Adipocyte (in vitro differentiated cells): Measurements from ENCODE around the gene CHRM2.

Experiments used
- DNase-seq: peaks from one replicate; pipeline ENCODE4 v3.0.0-alpha.2; 2015; ENCODE audit warnings: low read depth
- H3K27me3 ChIP-seq: replicated peaks from 2 replicates; pipeline ENCODE4 v1.7.0; 2013; ENCODE audit warnings: mild to moderate bottlenecking, low read length, moderate library complexity; ENCODE audit not compliant: control insufficient read depth, insufficient read depth
- H3K36me3 ChIP-seq: 2 replicates; pipeline ENCODE4 v1.7.0; 2013; ENCODE audit warnings: low read length, mild to moderate bottlenecking, moderate library complexity; ENCODE audit not compliant: control insufficient read depth, insufficient read depth, severe bottlenecking
- H3K4me1 ChIP-seq: 2 replicates; pipeline ENCODE4 v1.7.0; 2013; ENCODE audit warnings: mild to moderate bottlenecking, low read length, moderate library complexity; ENCODE audit not compliant: control insufficient read depth, insufficient read depth
- H3K4me3 ChIP-seq: 2 replicates; pipeline ENCODE4 v1.7.0; 2013; ENCODE audit warnings: mild to moderate bottlenecking, low read length, moderate library complexity
- H3K9ac ChIP-seq: 2 replicates; pipeline ENCODE4 v1.7.0; 2013; ENCODE audit warnings: mild to moderate bottlenecking, low read length, moderate library complexity
- H3K9me3 ChIP-seq: 2 replicates; pipeline ENCODE4 v1.7.0; 2013; ENCODE audit warnings: mild to moderate bottlenecking, low read length, moderate library complexity; ENCODE audit not compliant: control insufficient read depth

Gene CHRM2

DNA sequence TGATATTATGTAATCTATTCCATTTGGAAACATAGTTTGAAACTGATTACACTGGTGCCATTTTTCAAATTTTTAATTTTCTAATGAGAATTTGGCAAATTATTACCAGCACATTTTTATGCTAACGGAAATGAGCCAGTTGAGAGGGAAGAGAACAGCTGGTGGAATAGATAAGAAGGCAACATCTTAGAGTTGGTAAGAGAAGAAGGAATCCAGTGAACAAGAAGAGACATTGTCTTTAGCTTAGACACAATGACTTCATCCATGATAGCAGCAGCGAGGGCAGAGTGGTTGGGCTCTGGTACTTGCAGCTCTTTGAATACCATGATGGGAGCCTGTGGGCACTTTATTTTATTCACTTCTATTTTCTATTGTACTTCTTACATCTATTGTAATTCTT, 89.6 kb downstream of the CHRM2 start:
- Histone ChIP-seq H3K4me3 (no peak overlapping the region), H3K9ac (no peak overlapping the region), H3K36me3 (no peaks in the 10 kb centered on the region), H3K4me1 (peaks cover 10% of the 10 kb centered on the region), H3K27me3 (no peaks in the 10 kb centered on the region), H3K9me3 (no peaks in the 10 kb centered on the region)
- DNase-seq: no peak

DNA sequence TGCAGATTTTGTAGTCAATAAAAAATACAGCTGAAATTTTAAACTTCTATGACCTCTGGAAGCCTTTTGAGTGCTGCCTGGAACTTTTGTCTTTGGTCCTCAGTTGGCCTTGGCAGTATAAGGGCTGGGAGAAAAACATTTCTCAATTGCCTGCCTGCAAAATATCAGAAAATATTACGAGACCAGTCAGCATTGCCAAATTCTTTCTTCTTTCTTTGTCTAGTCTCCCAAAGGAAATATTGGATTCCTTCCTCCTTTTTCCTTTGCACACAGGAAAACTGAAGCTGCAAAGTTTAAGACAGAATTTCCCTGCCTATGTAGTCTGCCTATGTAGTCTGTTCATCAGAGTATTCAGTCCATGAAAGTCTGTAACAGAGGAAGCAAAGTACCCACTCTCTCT, 95.9 kb downstream of the CHRM2 start:
- Histone ChIP-seq H3K4me1 (peaks cover 10% of the 10 kb centered on the region), H3K9me3 (no peaks in the 10 kb centered on the region), H3K27me3 (no peaks in the 10 kb centered on the region), H3K36me3 (no peaks in the 10 kb centered on the region), H3K4me3 (no peak overlapping the region), H3K9ac (no peak overlapping the region)
- DNase-seq: peak; percentile 60

DNA sequence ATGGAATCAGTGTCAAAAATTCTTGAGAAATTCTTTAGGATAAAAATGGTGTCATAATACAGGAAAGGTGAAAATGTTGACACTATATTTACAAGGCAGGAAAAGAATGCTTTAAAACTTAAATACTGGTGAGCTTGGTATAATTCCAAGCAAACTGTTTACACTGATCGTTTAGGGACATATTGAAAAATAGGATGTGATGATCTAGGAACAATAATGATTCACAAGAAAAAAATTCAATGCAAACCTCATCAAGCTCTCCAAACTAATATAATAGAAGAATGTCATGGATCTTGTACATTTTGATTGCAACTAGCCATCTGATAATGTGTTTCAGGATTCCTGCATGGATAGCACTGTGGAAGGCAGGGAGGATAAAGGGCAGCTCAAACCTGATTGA, 98.4 kb downstream of the CHRM2 start:
- Histone ChIP-seq H3K9me3 (no peaks in the 10 kb centered on the region), H3K27me3 (no peaks in the 10 kb centered on the region), H3K36me3 (no peaks in the 10 kb centered on the region), H3K4me1 (peaks cover 10% of the 10 kb centered on the region), H3K9ac (no peak overlapping the region), H3K4me3 (no peak overlapping the region)
- DNase-seq: no peak

DNA sequence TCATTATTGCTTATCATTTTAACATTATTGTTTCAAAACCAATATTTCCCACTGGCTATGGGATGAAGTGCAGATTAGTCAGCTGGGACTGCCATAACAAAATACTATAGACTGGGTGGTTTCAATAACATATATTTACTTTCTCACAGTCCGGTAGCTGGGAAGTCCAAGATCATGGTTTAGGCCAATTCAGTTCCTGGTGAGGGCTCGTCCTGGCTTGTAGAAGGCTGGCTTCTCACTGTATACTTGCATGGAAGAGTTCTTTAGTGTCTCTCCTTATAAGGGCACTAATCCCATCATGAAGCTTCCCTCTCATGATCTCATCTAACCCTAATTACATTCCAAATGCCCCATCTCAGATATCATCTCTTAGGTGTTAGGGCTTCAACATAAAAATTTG, 101.3 kb downstream of the CHRM2 start:
- Histone ChIP-seq H3K4me1 (peaks cover 2% of the 10 kb centered on the region), H3K9me3 (no peaks in the 10 kb centered on the region), H3K9ac (no peak overlapping the region), H3K27me3 (no peaks in the 10 kb centered on the region), H3K36me3 (no peaks in the 10 kb centered on the region), H3K4me3 (no peak overlapping the region)
- DNase-seq: no peak

DNA sequence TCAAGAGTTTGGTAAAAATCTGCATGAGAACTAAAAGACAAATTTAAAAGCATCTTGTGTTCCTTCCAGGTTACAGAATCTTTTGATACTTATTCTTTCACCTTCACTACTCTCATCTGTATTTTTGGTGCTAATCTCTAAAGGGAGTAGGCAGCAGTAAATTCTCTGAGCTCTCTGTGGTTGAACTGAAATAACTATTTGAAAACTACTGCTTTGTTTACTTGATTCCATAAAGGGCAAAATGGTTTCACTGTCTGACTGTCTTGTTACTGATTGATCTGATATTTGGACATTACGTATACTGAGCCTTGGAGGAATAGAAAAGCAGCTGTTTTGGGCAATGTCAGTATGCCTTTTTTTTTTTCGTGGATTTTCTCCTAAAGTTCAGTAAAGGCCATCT, 103.3 kb downstream of the CHRM2 start:
- DNase-seq: no peak
- Histone ChIP-seq H3K9me3 (no peaks in the 10 kb centered on the region), H3K27me3 (no peaks in the 10 kb centered on the region), H3K4me3 (no peak overlapping the region), H3K9ac (no peak overlapping the region), H3K4me1 (no peaks in the 10 kb centered on the region), H3K36me3 (no peaks in the 10 kb centered on the region)

DNA sequence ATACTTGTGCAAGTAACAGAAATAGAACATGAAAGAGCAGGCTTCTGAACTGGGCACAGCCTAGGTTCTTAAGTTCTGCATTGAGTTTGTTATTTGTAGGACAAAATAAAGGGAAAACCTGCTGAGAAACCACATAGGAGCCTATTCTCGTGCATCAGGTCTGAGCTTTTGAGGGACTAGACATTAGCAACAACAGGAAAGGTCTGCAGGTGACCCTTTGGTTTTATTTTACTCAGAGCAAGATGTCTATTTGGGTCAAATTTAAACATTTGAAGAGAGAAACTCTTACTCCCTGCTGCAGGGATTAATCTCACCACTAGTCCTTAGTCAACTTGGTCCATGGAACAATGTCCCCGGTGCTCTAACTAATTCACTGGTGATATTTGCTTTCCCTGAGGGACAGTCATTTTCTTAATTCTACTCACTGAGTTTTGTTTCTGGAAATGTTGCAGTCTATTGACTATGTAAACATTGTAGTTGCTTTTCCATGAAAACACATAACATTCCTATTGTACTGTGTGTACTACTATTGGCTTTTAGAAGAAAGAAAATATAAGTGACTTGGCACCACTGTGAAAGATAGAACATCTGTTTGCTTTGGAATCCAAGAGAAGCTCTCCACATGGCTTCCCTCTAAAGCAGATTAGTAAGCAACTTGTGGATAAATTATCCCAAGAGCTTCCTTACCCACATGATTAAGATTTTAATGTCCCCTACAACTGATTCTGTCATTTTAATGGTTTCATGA, 108.2 kb downstream of the CHRM2 start:
- Histone ChIP-seq H3K27me3 (no peaks in the 10 kb centered on the region), H3K9ac (no peak overlapping the region), H3K9me3 (no peaks in the 10 kb centered on the region), H3K4me3 (no peak overlapping the region), H3K36me3 (no peaks in the 10 kb centered on the region), H3K4me1 (no peaks in the 10 kb centered on the region)
- peak; percentile 64 for DNase-seq

DNA sequence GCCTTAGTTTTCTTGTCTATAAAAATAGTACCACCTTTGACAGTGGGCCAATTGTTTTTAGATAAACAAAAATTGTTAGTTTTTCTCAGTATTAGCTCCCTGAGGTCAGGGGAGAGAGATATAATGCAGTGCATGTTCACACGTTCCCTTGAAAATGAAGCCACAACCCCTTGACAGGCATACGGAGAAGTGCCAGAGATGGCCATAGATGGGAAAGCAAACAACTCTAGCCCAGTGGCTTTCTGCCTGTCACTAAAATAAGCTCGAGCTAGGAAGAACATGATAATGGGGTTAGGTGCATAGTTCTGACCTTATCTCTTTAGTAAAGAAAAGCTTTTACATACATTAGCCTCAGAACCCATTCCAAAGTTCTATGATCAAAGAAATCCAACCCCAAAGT, 124.9 kb downstream of the CHRM2 start:
- no peaks in the 10 kb centered on the region for H3K4me1 ChIP-seq
- H3K4me3 ChIP-seq: no peak overlapping the region
- no peaks in the 10 kb centered on the region for H3K36me3 ChIP-seq
- H3K27me3 ChIP-seq: no peaks in the 10 kb centered on the region
- DNase-seq: no peak
- H3K9ac ChIP-seq: no peak overlapping the region
- peaks cover 3% of the 10 kb centered on the region for H3K9me3 ChIP-seq

DNA sequence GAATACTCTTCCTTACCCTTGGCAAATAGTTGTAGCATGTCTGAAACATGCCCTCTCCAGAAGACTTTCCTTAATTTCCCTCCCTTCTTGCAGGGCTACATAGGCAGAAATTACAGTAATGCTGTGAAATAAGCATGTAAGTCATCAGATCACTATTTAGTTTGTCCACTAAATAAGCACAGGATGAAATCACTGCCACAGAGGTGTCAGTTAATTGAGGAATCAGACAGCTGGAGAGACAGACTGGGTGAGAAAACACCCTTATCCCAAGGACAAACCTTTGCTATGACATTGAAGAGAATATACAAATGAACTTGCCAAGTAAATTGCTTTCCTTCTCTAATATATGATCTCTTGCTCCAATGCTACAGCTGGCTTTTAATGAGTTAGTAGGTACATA, 129.3 kb downstream of the CHRM2 start:
- no peaks in the 10 kb centered on the region for H3K36me3 ChIP-seq
- H3K9ac ChIP-seq: no peak overlapping the region
- H3K9me3 ChIP-seq: no peaks in the 10 kb centered on the region
- H3K4me1 ChIP-seq: no peaks in the 10 kb centered on the region
- no peak overlapping the region for H3K4me3 ChIP-seq
- no peaks in the 10 kb centered on the region for H3K27me3 ChIP-seq
- DNase-seq: peak; percentile 29

DNA sequence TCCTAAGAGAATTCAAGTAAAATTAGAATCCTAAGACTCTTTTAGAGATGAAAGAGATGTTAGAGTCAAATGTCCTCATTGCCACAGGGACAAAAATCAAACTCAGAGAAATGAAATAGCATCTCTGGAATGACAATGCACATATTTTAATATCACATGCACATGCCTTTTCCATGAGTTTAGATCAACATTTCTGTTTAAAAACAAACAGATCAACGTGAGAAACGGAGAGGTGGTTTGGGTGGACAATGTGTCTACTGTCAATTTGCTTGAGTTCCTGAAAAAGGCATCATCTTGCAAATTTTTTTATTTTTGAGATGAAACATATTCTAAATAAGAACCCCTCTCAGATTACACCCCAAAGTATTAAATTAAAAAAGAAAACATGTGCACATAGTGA, 130.0 kb downstream of the CHRM2 start:
- peak; percentile 80 for DNase-seq
- Histone ChIP-seq H3K36me3 (no peaks in the 10 kb centered on the region), H3K4me1 (no peaks in the 10 kb centered on the region), H3K9me3 (no peaks in the 10 kb centered on the region), H3K27me3 (no peaks in the 10 kb centered on the region), H3K9ac (no peak overlapping the region), H3K4me3 (no peak overlapping the region)

DNA sequence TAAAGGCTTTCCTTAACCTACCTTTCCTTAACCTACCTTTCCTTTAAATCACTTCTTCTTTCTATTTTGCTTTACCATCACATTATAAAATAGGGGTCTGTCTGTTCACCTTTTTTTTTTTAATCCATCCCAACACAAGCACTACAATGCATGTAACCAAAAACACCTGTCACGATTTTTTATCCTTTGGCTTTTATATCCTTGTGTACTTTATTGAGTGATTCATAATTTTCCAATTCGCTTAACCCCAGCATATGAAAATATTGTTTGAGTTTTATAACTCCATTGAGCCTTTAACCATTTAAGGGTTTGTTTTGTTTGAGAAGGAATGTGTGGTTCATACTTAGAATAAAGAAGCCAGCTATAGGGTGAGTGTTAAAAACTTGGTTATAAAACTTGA, 132.2 kb downstream of the CHRM2 start:
- Histone ChIP-seq H3K9me3 (no peaks in the 10 kb centered on the region), H3K4me1 (no peaks in the 10 kb centered on the region), H3K27me3 (no peaks in the 10 kb centered on the region), H3K4me3 (no peak overlapping the region), H3K36me3 (no peaks in the 10 kb centered on the region), H3K9ac (no peak overlapping the region)
- DNase-seq: no peak

DNA sequence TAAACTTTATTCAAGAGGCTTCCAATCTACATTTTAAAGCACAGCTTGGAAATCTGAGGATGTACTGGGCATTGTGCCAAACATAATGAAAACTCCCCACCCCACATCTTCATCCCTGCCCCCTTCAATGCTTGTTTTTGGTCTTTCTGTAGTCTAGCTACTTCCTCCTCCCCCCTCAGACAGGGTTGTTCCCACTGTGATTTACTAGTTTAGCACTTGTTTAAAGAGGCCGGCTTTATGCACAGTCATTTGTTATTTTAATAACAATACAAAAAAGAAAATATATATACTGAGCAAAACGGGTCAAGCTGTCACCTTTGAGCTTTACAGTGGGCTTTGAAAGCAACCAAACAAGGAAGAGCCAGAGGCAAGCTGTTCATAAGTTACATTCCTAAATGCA, 132.6 kb downstream of the CHRM2 start:
- H3K36me3 ChIP-seq: no peaks in the 10 kb centered on the region
- no peaks in the 10 kb centered on the region for H3K27me3 ChIP-seq
- DNase-seq: peak; percentile 56
- H3K9ac ChIP-seq: no peak overlapping the region
- no peaks in the 10 kb centered on the region for H3K9me3 ChIP-seq
- H3K4me3 ChIP-seq: no peak overlapping the region
- H3K4me1 ChIP-seq: no peaks in the 10 kb centered on the region

DNA sequence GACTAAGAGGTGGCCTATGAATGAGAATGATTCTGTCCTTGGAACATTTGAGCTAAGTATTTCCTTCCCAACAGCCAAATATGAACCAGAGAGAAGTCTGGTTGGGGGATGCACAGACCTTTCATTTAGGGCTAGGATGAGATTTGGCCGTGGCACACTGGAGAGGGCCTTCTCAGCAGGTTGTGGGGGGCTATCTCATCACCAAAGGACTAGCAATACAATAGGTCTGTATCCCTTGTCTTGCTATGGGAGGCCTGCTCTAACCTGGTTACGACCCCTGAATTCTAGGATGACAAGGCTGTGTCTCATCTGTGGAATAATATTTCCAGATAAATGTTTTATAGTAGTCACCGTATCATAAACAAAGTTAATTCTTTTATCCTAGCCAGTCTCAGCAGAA, 133.0 kb downstream of the CHRM2 start:
- Histone ChIP-seq H3K4me1 (peaks cover under 1% of the 10 kb centered on the region), H3K27me3 (no peaks in the 10 kb centered on the region), H3K9ac (no peak overlapping the region), H3K4me3 (no peak overlapping the region), H3K9me3 (no peaks in the 10 kb centered on the region), H3K36me3 (no peaks in the 10 kb centered on the region)
- peak; percentile 37 for DNase-seq
